CD4-positive, alpha-beta T cell (primary cell): ENCODE measurements around the gene ANKS3. TPM values are rescaled to one million over a fixed set of nuclear protein-coding genes. Genes with fewer than 3 reads are reported as not detected.
"Not testable (repeated sequence)": the region's sequence is repeated elsewhere in the genome, so short reads cannot be mapped to it uniquely, and the experiment has no call there.

Experiments used
- ATAC-seq: fragments of 200-7000 bp; cut with Tn5 transposase; one replicate; pipeline ENCODE4 v1.10.0; 2022; ENCODE audit warnings: mild to moderate bottlenecking; ENCODE audit not compliant: poor library complexity
- CTCF ChIA-PET: fragments of 350-600 bp; sonication (Branson Sonifier 250); formaldehyde crosslinking; loops from one replicate; lab custom pipeline; 2021; ENCODE audit warnings: antibody characterized with exemption, inconsistent platforms; lab: Charles Lee
- POLR2A ChIA-PET: fragments of 350-600 bp; sonication (Branson Sonifier 250); formaldehyde crosslinking; loops from one replicate; lab custom pipeline; 2021; ENCODE audit warnings: antibody characterized with exemption, inconsistent platforms; lab: Charles Lee
- DNase-seq, 14 experiments: peaks; one replicate each; pipeline ENCODE4 v3.0.0-alpha.2; 2013 to 2020; ENCODE audit warnings: mixed read lengths in 2 of 14
- H3K27ac ChIP-seq, 2 donors: one replicate each; pipeline versions ENCODE4 v1.5.1 to v1.7.0; 2013; ENCODE audit warnings: low read length in 2 of 2, low read depth in 1 of 2, mild to moderate bottlenecking in 1 of 2
- H3K27me3 ChIP-seq, 2 experiments: 1 replicate in 1 of 2; 2 replicates in 1 of 2; pipeline versions ENCODE4 v1.6.1 to v1.7.0; 2013; ENCODE audit warnings: low read length in 2 of 2, control low read depth in 1 of 2, mild to moderate bottlenecking in 1 of 2, moderate library complexity in 1 of 2; ENCODE audit not compliant: insufficient read depth in 2 of 2, control insufficient read depth in 1 of 2
- H3K36me3 ChIP-seq: one replicate; pipeline ENCODE4 v1.6.1; 2013; ENCODE audit warnings: low read length, control low read depth; ENCODE audit not compliant: insufficient read depth
- H3K4me1 ChIP-seq: one replicate; pipeline ENCODE4 v1.6.1; 2013; ENCODE audit warnings: low read length, control low read depth; ENCODE audit not compliant: insufficient read depth
- H3K4me3 ChIP-seq: one replicate; pipeline ENCODE4 v1.5.1; 2013; ENCODE audit warnings: mild to moderate bottlenecking, low read length, moderate library complexity
- H3K9me3 ChIP-seq, 2 experiments: 1 replicate in 1 of 2; 2 replicates in 1 of 2; pipeline versions ENCODE4 v1.6.1 to v1.7.0; 2013; ENCODE audit warnings: low read length in 2 of 2, mild to moderate bottlenecking in 2 of 2, control low read depth in 1 of 2, moderate library complexity in 1 of 2; ENCODE audit not compliant: control insufficient read depth in 1 of 2, insufficient read depth in 1 of 2
- H3K27ac Mint-ChIP-seq: one replicate; pipeline ENCODE4 v1.8.0; 2020; ENCODE audit warnings: mixed read lengths
- H3K27me3 Mint-ChIP-seq: one replicate; pipeline ENCODE4 v1.8.0; 2021; ENCODE audit warnings: mixed read lengths
- H3K36me3 Mint-ChIP-seq: one replicate; pipeline ENCODE4 v1.8.0; 2021; ENCODE audit warnings: low read depth, mixed read lengths
- H3K4me1 Mint-ChIP-seq: one replicate; pipeline ENCODE4 v1.8.0; 2021; ENCODE audit warnings: low read depth, mixed read lengths
- H3K4me3 Mint-ChIP-seq: one replicate; pipeline ENCODE4 v1.8.0; 2020; ENCODE audit warnings: mild to moderate bottlenecking, mixed read lengths
- H3K9me3 Mint-ChIP-seq: one replicate; pipeline ENCODE4 v1.8.0; 2020; ENCODE audit warnings: mixed read lengths
- CTCF ChIP-seq: fragments of 200-600 bp; IDR thresholded peaks from one replicate; pipeline ENCODE4 v1.8.0; 2022; ENCODE audit warnings: antibody characterized with exemption, mild to moderate bottlenecking
- intact Hi-C, 2 experiments: fragments of 100-400 bp; cut with DNase I in 1 of 2; cut with micrococcal nuclease in 1 of 2; formaldehyde crosslinking; loops; one replicate each; pipeline versions ENCODE4 v1.15.1 to v1.9.0; 2023 to 2025; cut with DNase I, micrococcal nuclease
- total RNA-seq, 174 experiments: library from RNA in 2 of 174; stranded (reverse) in 2 of 174; gene quantifications; one replicate each; pipeline ENCODE4 v1.2.3 and lab custom pipeline; 2021 to 2026

The ANKS3 gene
- total RNA-seq, 2 experiments from 2014 or later: 13.5 TPM

- Mint-ChIP-seq H3K4me1 (peaks cover 31% of the 10 kb centered on the region), H3K4me3 (no peak overlapping the region), H3K36me3 (peaks cover 65% of the 10 kb centered on the region), H3K9me3 (no peaks in the 10 kb centered on the region), H3K27ac (no peak overlapping the region), H3K27me3 (no peaks in the 10 kb centered on the region)
- Histone ChIP-seq H3K4me3 (no peak overlapping the region), H3K4me1 (peaks cover 35% of the 10 kb centered on the region), H3K36me3 (peaks cover 49% of the 10 kb centered on the region), H3K27me3 (no peaks in the 10 kb centered on the region), H3K9me3 (no peaks in the 10 kb centered on the region), H3K27ac (no peak overlapping the region)
- ATAC-seq: no peak
- CTCF ChIA-PET: no interaction called here
- POLR2A ChIA-PET: interaction anchor here (0.5 to 0.7 kb wide), 2 partner anchors 40 to 83 kb away, joined by 3 read pairs; partner anchors contain the start of gene DNAAF8
- DNase-seq: peak in 1 of 14 experiments; percentile 2
- TF ChIP-seq CTCF: no peak
- intact Hi-C loops: loop anchor here (2.0 to 5.0 kb wide), 3 partner anchors 27 to 40 kb away; partner anchors contain the start of genes MGRN1 (in 1 of the 2) and NUDT16L1 (in 1 of the 2)
These were observed 82.2 kb downstream of the ANKS3 start for GRCh38 chr16:4651827-4652226.

GRCh38 chr16:4650443-4651074, 83.5 kb downstream of the ANKS3 start:
- H3K27ac Mint-ChIP-seq: peak overlapping the region; percentile 71
- ChIA-PET POLR2A (interaction anchor here (0.7 to 1.8 kb wide), 5 partner anchors 11 to 442 kb away, joined by 3 to 7 read pairs (median 4); partner anchors contain the start of gene MGRN1), CTCF (interaction anchor here (0.6 to 1.9 kb wide), 11 partner anchors 10 to 306 kb away, joined by 3 to 10 read pairs (median 4); partner anchors contain the start of gene MGRN1)
- peaks cover 42% of the 10 kb centered on the region for H3K4me1 Mint-ChIP-seq
- not testable (repeated sequence) for H3K4me3 ChIP-seq, H3K27ac ChIP-seq, H3K9me3 Mint-ChIP-seq, H3K27me3 ChIP-seq, H3K9me3 ChIP-seq, H3K27me3 Mint-ChIP-seq
- ATAC-seq (peak; percentile 71), DNase-seq (peak; percentile 52 to 90 (median 70))
- peaks cover 58% of the 10 kb centered on the region for H3K36me3 Mint-ChIP-seq
- TF ChIP-seq CTCF: peak; percentile 86
- Histone ChIP-seq H3K4me1 (peaks cover 43% of the 10 kb centered on the region), H3K36me3 (peaks cover 41% of the 10 kb centered on the region)
- H3K4me3 Mint-ChIP-seq: peak overlapping the region; percentile 38
- intact Hi-C loops: loop anchor here (2.0 to 5.0 kb wide), 3 partner anchors 26 to 42 kb away; partner anchors contain the start of genes MGRN1 (in 1 of the 2) and NUDT16L1 (in 1 of the 2)

GRCh38 chr16:4649744-4650442, 84.2 kb downstream of the ANKS3 start:
- CTCF ChIA-PET: interaction anchor here (0.6 to 1.9 kb wide), 11 partner anchors 11 to 307 kb away, joined by 3 to 10 read pairs (median 4); partner anchors contain the start of gene MGRN1
- no peaks in the 10 kb centered on the region for H3K27me3 ChIP-seq
- peak; percentile 51 for ATAC-seq
- TF ChIP-seq CTCF: no peak
- H3K4me1 Mint-ChIP-seq: peaks cover 47% of the 10 kb centered on the region
- intact Hi-C loops: loop anchor here (2.0 to 5.0 kb wide), 3 partner anchors 25 to 42 kb away; partner anchors contain the start of genes MGRN1 (in 1 of the 2) and NUDT16L1 (in 1 of the 2)
- H3K27ac ChIP-seq: peak overlapping the region in 1 of 2 donors; percentile 15
- peak overlapping the region; percentile 73 for H3K27ac Mint-ChIP-seq
- peak overlapping the region; percentile 38 for H3K4me3 Mint-ChIP-seq
- H3K4me3 ChIP-seq: no peak overlapping the region
- H3K27me3 Mint-ChIP-seq: no peaks in the 10 kb centered on the region
- POLR2A ChIA-PET: interaction anchor here (0.7 to 1.8 kb wide), 5 partner anchors 12 to 443 kb away, joined by 3 to 7 read pairs (median 4); partner anchors contain the start of gene MGRN1
- no peaks in the 10 kb centered on the region for H3K9me3 ChIP-seq
- H3K4me1 ChIP-seq: peaks cover 46% of the 10 kb centered on the region
- peak in 5 of 14 experiments; percentile 1 to 56 (median 37) for DNase-seq
- H3K36me3 ChIP-seq: peaks cover 39% of the 10 kb centered on the region
- H3K9me3 Mint-ChIP-seq: no peaks in the 10 kb centered on the region
- peaks cover 61% of the 10 kb centered on the region for H3K36me3 Mint-ChIP-seq
